Inferior parietal cortex (tissue), 1 donor: ENCODE data around the gene GALT.

Experiments
- DNase-seq: peaks from one replicate; pipeline ENCODE4 v3.0.0-alpha.2; 2016; ENCODE audit errors: extremely low spot score

The GALT gene

DNA sequence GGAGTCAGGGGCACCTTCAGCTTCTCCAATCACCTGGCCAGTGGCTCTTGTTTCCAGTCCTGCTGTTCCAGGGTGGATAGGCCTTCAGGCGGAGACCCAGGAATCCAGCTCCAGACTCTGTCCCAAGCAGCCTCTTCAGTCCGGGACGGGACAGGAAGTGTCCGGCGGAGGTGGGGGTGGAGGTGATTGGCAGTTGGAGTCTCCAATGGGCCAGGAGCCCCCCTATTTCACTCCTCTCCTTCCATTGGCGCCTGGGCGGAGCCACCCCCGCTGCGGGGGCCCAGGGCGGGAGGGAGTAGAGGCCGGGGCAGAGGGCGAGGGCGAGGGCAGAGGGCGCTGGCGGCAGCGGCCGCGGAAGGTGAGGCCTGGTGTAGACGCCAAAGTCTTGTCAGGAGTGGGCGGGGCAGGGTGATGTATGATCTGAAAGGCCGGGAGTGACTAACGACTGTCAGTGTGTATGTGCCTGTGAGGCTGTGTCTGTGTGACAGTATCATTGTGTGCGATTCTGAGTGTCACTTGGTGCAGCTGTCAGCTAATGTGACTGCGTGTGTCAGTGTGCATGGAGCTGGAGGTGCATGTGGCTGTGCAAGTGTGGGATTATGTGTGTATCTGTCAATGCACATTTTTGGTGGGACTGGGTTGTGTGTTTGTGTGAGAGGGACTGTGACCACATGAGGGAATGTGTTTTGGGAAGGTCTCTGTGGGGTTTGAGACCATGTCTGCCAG, 5.6 kb downstream of the GALT start, which contains the start of gene IL11RA:
IL11RA (plus strand) TSS at position 310 of the 726 bp plus-strand sequence. CDS start 3,033 bp downstream, outside the sequence.
- DNase-seq: peak; percentile 77

DNA sequence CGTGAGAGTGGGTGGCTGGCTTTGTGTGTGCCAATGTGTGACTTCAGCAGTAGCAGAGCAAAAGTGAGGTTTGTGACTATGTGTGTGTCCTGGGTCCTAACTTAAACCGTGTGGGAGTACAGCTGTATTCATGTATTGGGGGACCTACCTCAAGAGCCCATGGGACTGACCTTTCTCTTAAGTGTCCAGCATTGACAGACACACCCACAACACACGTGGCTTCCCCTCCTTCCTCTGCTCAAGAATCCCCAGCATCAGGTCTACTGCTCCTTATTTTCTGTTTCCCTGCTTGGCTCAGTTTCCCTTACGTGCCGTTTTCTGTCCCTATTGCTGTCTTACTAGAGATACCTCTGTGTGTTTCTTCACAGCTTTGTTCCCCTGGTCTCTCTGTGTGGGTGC, 6.1 kb downstream of the GALT start:
- DNase-seq: no peak

DNA sequence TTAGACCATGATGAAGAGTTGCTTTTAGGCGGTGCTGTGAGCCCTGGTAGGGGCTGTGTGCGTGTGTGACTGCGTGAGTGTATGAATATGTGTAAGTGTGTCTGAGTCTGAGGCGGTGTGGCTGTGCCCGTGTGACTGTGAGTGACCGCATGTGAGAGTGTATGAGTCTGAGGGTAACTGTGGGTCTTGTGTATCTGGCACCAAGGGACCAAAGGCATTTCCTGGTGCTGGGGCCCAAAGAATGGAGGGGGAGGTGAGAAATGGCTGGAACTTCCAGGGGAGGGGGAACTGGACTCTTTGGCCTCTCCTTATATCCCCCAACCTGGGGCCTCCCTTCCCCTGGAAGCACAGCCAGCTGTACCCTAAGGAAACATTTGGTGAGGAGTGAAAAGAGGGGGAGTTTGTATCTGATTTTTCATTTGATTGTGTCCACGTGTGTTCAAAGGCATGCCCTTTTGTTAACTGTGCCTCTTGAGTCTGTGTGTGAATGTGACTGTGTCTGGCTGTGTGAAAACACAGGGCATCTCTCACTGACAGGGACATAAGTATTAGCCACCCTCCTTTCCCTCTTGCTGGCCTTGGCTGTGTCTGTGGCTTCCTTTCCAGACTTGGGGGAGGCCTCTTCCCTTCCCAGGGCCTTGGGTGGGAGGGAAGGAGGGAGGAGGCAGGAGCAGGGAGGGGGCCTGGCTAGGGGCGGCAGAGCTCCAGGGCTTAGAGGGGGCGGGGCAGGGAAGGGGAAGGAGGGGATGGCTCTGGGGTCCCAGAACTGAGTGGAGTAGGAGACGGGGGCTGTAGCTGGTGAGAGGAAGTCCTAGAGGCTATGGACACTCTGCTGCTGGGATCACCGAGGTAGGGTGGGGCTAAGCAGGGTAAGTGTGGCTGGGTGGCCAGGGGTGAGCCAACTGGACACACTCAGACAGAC, 6.9 kb downstream of the GALT start:
- no peak for DNase-seq

DNA sequence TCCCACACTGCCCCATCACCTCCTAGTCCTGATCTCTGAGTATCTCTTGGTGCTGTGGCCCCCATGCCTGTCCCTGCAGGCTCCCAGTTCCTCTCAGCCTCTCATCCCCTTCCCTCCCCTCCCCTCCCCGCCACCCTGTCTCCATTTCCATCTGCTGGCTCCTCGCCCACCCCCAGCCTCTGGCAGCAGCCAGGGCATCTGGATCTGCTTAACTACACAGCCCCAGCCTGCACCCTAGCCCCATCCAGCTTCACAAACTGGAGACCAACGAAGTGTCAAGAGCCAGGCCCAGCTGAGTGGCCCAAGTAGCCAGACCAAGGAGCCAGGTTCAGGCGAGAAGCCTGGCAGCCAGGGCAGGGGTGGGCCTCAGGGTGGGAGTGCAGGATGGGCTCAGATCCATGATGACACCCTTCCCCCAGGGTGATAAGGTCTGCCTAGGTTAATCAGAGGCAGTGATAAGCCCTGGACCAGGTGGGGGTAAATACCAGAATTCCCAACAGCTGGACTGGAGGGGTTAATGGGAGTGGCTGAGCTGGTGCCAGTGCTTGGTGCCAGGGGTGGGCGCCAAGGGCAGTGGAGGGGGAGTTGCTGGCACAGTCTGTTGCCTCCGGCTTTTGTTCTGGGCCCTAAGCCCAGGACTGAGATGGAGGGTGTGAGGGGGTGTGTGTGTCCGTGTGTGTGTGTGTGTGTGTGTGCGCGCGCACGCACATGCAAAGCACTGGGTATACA, 8.0 kb downstream of the GALT start:
- peak; percentile 58 for DNase-seq

DNA sequence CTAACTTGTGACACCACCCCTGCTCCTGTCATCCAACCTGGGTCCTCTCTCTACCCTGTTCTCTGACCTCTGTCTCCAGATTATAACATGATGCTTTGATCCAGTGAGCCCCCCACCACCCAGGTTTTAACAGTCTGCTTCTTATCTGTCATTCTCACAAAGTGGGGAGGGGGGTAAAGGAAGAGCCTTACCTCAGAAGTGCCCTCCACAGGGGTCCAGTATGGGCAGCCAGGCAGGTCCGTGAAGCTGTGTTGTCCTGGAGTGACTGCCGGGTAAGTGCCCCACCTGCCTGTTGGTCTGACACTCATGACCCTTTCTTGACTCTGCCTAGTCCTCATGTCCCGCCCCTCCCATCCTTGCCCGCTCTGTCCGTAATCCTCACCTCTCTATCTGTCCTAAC, 8.9 kb downstream of the GALT start:
- DNase-seq: no peak

DNA sequence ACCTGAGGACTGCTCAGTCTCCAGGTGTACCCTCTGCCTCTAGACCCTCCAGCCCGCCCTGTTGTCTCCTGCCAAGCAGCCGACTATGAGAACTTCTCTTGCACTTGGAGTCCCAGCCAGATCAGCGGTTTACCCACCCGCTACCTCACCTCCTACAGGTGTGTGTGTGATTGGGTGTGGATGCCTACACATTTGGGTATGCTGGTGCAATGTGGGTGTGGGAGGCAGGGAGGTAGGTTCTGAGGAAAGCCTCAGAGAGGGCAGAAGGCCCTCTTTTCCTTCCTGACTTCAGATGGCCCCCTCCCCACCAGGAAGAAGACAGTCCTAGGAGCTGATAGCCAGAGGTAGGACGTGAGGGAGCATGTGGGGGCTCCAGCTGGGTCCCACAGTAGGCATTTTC, 10.5 kb downstream of the GALT start:
- DNase-seq: no peak

DNA sequence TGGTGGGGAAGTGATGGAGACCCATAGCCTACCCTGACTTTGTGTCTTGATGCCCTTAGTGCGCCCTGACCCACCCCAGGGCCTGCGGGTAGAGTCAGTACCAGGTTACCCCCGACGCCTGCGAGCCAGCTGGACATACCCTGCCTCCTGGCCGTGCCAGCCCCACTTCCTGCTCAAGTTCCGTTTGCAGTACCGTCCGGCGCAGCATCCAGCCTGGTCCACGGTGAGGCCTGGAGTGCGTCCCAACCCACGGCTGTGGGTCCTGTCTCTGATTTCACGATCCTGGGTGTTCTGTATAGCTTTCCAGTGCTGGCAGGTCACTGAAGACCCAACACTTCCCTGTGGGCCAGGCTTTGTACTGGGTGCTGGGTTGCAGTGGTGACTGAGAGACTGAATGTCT, 12.0 kb downstream of the GALT start:
- DNase-seq: no peak

DNA sequence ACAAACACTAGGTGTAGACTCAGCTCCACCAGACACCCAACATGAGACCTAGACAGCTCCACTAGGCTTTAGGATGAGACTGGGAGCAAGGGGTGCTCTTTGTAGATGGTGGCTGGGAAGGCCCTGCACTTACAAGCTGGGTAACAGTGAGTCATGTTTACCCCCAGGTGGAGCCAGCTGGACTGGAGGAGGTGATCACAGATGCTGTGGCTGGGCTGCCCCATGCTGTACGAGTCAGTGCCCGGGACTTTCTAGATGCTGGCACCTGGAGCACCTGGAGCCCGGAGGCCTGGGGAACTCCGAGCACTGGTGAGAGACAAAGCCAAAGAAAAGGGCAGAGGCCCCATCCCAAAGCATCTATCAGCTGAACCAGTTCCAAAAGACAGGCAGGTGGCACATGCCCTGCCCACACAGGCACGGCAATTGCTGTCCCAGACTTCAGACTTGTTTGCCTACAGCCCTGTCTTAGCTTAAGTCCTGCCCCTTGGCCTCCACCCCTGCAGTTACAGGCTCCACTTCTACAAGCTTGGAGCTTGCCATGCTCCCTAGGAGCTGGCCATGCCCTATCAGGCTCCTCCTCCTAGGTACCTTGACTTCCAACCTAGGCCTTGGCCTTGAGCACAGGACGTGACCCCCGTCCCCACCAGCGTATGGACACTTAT, 13.2 kb downstream of the GALT start:
- no peak for DNase-seq

DNA sequence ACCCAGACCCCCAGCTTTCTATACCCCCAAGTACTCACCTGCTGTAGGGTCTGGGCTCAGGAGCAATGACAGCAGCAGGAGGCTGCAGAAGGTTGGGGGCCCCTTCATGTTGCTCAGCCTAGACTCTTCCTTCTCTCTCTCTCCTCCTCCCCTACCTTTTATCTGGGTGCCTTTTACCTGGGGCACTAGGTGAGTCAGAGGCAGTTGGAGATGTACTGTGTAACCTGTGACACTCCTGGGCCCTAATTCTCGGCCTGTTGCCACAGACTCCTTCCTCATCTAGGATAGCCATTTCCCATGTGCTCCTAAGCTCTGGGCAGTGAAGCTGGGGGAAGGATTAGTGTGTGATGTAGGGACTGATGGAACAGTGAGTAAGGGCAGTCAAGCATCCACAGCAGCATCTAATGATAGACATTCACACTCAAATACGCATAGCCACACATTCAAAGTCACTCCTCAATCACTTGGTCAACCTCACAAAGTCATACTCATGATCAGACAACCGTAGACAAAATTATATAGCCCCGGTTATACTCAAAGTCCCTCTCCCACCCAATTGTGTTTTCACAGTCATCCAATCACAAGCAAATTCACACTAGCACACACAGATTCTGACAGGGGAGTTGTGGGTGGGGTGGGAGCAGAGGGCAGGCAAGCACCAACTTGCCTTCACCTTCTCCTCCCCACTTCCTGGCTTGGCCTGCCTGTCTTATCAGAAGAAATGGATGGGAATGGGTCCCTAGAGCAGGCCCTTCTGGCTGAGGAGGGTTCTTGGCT, 16.2 kb downstream of the GALT start, which contains the start of gene CCL27:
CCL27 (minus strand) TSS at position 132 of the 777 bp plus-strand sequence; CDS start at position 108, 24 bp downstream.
- no peak for DNase-seq

DNA sequence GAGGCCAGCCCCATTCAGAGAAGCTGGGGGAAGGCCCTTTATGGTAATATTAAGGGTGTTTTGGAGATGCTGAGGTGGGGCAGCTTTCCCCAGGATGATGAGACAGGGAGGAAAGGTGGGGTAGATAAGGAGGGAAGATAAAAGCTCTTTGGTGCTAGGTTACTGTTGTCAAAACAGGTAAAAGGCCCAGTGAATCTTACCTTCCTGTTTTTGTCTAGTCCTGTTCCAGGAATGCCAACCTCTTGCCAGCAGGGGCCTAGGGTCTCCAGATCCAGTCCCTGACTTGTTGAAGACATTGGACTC, 16.8 kb downstream of the GALT start:
- no peak for DNase-seq

DNA sequence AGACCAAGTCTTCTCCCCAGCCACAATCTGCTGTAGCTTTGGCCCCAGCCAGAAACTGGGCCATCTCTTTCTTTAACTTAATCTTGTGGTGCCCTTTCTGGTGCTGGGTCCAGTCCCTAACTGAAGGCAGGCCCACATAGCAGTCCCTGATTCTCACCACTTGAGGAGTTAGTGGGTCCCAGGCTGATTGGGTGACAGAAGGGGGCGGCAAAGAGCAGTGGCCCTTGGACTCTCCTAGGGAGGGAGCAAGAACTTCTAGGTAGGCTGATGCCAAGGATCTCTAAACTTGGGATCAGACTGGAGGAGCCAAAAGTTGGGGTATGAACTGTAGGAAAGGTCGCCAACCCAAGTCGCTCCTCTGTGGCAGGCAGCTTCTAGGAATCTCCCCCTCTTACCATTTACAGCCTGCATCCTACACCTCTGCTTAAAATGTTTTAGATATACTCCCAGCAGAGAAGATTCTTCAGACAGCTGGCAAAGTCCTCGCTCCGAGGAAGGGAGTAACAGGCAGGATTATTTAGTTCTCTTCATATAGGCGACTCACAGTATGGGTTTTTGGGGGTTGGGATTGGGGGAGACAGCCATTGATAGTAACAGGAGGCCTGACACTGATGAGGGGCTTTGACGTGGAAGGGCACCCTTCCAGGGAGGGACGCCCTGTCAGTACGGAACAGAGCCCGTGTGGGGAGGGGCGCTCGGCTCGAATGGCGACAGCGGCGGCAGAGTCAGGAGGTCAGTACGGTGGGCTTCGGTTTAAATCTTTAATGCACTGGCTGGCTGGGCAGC, 18.0 kb downstream of the GALT start:
- DNase-seq: peak; percentile 70

DNA sequence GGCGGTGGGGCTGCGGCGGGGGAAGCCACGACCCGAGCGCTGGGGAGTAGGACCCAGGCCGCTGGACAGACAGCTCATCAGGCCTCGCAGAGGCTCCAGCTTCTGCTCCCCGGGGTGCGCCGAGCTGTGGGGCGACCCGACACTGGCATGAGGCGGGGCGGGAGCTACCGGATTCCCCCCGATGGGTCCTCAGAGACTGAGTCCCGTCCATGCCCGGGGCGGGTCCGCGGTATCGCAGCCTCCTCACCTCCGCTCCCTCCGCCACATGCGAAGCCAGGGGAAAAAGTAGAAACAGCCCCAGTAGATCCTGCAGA, 18.5 kb downstream of the GALT start:
- no peak for DNase-seq

DNA sequence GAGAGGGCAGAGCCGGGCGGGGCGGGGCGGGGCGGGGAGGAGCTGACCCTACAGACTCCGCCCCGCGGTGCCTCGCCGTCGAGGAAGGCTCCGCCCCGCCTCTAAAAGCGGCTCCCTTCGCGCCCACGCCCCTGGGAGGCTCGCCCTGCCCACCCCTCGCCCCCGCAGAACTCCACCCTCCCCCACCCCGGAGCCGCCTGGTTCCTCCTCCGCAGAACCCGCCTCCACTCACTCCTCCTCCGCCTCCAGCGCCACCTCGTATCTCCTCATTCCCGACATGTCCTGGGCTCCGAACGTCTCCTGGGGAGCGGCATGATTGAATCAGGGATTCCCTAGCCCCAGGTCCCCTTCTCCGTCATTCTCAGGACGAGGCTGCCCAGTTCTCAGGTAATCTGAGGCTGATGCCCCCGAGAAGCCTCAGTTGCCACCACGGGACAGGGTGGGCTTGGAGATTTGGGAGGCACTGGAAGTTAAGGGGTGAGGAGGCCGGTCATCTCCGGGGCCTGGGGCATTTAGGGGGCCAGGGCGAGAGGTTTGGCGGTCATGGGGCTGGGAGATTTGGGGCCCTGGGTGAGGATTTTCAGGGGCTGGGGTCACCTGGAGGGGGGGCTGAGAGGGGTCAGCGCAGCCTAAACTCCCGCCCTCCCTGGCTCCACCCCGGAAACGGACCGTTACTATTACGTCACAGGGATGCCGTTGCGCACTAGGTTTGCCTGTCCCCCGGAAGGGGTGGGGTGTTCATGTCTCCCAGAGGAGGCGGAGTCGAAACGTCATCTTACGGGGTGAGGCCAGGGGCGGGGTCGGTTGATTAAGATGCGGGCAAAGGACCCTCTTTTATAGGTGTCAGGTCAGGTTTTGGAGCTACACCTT, 19.1 kb downstream of the GALT start:
- peak; percentile 96 for DNase-seq

DNA sequence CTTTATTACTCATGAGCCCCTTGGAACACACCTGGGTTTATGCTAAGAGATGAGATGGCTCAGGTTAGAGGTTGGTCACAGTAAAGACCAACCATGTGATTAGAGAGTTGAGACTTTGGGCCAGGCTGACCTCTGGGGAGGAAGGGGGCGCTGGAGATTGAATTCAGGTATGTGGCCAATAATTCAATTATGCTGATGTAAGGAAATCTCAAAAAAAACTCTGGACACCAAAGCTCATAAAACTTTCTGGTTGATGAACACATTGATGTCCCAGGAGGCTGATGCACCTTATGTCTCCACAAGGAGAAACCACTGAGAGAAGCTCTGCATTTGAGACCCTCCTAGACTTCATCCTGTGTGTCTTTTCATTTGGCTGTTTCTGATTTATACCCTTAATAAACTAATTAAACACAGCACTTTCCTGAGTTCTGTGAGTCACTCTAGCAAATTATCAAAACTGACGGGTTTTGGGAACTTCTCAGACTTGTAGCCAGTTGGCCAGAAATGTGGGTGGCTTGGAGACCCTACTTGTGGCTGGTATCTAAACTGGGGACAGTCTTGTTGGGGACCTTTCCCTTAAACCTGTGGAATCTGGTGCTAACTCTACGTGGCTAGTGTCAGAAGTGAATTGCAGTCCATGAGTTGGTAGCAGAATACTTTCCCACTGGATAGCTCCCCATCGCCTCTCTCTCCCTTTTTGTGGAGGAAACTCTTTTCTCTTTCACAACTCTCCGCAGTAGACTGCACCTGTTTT, 23.5 kb downstream of the GALT start:
- no peak for DNase-seq

DNA sequence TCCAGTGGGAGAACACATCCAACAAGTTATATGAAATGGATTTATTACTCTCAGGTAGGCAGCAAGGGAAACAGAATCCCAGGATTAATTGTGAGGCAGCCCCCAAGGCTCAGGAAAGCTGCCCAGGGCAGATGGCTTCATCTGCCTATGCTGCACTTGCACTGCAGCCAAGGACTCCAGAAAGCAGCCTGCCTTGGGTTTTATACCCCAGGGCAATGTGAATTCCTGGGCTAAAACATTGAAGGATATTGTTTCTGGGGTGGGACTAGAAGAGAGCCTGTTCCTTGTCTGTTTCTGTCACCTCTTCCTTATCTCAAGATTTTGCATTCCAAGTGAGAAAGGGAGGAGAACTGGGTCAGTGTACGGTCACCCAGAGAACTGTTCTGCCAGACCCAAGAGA, 24.8 kb downstream of the GALT start:
- DNase-seq: no peak

DNA sequence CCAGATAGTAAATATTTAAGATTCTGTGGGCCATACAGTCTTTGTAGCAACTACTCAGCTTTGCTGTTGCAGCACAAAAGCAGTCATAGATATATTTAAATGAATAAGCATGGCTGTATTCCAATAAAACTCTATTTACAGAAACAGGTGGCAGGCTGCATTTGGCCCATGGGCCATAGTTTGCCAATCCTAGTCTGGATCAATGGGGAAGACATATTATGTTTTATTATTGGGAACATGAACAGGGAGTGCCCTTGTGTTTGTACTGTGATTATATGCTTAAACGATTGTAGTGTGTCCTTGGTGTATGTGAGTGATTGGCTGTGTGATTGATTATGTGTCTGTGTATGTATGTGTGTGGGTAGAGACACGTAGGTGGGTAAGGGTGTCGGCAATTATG, 28.0 kb downstream of the GALT start:
- no peak for DNase-seq

DNA sequence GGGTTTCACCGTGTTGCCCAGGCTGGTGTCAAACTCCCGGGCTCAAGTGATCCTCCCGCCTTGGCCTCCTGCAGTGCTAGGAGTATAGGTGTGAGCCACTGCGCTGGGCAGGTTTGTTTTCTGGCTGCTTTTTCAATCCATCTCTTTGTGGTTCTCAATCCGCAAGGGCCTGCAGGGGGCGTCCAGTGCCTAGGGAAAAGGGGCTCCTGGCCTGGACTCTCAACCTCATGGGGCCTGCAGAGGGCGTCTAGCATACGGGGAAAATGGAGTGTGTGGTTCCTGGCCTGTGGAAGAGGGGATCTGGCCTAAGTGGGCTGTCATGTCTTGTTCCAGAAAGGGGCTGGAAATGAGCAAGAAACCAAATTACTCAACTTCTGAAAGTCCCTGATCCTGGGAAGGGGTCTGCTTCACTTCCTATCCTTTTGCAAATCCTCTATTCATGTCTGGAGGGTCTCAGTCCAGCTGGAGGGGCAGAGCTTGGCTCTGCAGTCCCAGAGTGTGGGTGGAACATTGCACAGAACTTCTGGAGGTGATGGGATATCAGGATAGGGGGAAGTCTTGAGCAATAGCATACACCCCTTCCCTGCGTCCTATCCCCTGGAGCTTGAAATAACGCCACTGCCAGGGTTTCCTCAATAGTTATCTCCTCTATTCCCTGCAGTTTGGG, 28.7 kb downstream of the GALT start:
- DNase-seq: peak; percentile 43

DNA sequence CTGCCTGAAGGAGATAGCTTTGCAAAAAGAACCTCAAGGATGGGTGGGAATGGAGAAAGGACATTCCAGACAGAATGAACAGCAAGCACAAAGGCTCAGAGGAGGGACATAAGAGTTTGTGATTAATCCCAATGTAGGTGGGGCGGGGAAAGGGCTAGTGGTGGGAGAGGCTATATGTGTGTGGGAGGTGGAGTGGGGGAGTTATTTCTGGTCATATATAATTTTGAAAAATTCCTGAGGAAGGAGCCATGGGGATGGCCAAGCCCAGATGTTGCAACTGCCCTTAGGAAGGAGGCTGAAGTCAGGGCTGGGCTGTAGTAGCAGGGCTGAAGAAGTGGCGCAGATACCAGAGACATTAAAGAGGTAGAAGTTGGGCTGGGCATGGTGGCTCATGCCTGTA, 29.4 kb downstream of the GALT start:
- DNase-seq: no peak
